ENCODE data around the gene STX1B.
"Not testable (repeated sequence)": the region's sequence is repeated elsewhere in the genome, so short reads cannot be mapped to it uniquely, and the experiment has no call there.

Gene STX1B

DNA sequence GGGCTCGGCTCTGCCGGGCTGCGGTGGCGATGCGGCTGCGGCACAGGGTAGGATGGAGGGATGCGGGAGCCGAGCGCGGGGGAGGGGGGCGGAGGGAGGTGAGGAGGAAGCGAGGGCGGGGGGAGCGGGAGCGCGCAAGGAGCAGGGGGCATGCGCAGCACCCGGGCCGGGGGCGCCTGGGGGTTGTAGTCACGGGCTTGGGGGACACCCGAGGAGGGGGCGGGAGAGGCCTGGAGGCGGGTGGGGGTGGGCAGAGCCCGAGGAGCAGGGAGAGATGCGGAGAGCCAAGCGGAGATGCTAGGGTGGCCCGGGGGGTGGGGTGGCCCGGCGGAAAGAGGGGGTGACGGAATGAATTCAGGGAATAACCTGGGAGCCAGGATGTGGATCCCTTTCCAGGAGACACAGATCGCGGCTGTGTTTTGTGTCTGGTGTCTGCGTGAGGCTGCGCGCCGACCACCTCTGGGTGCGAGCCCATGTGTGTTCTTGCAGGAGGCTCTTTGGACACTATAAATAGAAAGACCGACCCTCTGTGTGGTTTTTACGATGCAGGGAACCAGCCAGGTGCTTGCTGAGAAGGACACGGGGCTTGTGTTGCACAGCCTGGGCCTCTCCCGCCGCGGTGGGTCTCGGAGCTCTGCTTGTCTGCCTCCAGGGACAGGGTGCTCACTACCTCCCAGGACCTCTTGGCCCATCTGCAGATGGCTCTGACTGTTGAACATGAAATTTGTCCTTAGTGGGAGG lies at the start of gene STX1B:
Gene STX1B (minus strand): TSS at position 54 of the 741 bp plus-strand sequence. CDS start 242 bp downstream, outside the sequence.
- peak; percentile 51 for DNase-seq

GRCh38 chr16:31055613-31056012 lies 45.2 kb upstream of the STX1B start:
- no peak for DNase-seq

DNA sequence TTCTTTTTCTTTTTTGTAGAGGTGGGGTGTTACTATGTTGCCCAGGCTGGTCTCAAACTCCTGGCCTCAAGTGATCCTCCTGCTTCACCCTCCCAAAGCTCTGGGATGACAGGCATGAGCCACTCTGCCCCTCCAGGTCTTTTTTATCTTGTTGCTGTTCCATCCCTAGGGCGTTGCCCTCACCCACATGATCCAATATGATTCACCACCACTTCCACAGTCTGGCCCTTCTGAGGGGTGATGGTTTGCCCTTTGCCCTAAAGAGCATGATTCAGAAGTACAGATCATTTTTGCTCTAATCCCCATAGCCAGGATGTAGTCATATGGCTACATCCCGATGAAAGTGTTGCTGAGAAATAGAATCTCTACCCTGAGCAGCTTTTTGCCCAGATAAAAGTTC lies 41.7 kb upstream of the STX1B start:
- no peak for DNase-seq

DNA sequence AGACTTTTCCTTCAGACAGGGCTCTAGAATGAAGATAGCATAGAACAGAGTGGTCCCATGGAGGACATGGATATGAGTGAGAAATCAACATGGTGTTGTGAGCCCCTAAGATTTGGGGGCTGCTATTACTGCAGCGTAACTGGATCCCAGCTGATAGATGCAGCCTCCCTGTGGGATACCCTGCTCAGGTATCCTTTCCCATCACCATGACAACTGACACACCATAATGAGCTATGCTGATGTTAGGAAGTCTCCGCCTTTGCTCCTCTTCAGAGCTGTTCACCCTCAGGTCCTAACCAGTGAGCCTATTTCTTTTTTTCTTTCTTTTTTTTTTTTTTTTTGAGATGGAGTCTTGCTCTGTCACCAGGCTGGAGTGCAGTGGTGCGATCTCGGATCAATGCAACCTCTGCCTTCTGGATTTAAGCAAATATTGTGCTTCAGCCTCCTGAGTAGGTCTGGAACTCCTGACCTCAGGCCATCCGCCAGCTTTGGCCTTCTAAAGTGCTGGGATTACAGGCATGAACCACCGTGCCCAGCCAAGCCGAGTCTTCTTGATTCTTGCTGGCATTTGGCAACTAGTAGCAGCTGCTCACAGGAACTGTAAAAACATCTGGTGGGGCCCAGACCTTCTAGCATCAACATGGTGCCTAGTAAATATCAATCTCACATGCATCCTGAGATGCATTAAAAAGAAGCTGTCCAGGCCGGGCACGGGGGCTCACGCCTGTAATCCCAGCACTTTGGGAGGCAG lies 40.0 kb upstream of the STX1B start:
- DNase-seq: no peak

DNA sequence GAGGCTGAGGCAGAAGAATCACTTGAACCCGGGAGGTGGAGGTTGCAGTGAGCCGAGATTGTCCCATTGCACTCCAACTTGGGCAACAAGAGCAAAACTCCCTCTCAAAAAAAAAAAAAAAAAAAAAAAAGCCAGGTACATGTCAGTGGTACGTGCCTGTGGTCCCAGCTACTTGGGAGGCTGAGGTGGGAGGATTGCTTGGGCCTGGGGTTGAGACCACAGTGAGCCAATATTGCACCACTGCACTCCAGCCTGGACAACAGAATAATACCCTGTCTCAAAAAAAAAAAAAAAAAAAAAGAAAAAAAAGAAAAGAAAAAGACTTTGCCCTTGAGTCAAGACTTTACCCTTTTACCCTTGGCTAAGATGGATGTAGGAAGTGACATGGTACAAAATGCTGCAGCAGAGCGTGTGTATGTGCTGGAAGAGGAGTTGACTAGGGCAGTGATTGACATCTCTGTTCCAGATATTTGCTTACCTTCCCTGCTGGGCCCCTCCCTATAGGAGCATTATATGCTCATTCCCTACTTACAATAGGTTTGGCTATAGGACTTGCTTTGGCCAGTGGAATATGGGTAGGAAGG lies 33.6 kb upstream of the STX1B start:
- no peak for DNase-seq

DNA sequence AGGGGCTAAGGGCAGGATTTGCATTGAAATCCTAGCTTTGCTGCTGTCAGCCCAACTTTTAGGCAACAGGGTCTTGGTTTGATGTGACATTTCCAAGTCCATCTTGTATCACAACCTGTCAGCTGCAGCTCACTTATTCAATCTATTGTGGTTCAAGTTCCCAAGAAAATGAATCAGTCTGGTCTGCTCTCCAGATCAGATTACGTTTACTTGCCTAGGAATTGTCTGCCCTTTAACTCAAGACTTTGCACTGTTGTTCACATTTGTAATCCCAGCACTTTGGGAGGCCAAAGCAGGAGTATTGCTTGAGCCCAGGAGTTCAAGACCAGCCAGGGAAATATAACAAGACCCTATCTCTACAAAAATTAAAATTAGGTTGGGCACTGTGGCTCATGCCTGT lies 32.9 kb upstream of the STX1B start:
- DNase-seq: no peak

- DNase-seq: no peak
These were observed 32.4 kb upstream of the STX1B start for GRCh38 chr16:31042866-31043265.

DNA sequence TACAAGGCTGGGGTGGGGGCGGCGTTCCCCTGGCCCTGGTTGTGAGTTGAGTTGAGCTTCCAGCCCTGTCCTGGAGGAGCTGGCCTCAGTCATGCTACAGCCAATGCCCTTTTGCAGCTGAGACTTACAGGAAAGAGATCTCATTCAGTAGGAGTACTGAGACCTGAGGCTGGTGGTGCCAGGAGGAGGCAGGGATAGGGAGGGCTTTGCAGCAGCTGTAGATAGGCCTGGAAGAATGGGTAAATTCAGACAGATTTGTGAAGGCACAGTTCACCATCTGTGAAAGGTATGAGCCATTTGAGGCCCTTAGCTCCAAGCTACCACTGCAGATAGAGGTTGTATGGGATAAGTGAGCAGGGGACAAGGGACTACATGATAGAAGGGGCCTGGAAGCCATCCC lies 28.6 kb upstream of the STX1B start:
- no peak for DNase-seq

DNA sequence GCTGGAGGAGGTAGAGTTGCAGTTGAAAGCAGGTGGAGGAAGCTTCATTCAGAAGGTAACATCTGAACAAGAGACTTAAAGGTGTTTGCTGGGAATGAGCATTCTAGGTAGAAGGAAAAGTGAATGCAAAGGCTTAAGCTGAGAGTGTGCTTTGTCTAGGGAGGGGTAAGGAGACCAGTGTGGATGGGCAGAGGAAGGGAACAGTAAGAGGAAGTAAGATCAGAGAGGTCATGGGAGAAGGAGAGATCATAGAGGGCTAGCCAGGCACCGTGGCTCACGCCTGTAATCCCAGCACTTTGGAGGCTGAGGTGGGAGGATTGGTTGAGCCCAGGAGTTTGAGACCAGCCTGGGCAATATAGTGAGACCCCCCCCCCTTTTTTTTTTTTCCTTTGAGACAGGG lies 26.3 kb upstream of the STX1B start:
- no peak for DNase-seq

DNA sequence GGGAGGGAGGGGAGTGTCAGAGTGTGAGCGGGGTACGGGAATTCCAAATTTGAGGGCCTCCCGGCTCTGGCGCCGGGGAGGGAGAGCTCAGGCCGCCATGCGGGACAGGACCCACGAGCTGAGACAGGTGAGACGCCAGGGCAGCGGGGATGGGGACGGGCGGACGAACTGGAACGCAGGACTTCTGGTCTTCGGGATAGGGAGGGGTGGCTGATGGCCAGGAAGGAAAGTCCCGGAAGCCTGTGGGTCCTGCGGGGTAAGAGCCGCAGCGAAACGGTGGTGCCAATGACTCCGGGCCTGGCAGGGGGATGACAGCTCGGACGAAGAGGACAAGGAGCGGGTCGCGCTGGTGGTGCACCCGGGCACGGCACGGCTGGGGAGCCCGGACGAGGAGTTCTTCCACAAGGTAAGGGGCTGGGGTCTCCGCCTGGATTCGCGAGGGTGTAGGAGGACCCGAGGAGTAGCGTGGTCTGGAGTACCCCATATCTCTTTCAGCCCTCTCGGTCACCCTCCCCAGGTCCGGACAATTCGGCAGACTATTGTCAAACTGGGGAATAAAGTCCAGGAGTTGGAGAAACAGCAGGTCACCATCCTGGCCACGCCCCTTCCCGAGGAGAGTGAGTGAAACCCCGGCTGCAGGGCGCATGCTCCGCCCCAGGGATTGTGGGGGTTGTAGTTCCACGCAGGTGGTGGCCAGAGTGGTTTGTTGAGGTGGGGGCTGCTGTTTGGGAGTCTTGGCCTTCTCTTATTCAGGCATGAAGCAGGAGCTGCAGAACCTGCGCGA lies 23.5 kb upstream of the STX1B start:
- DNase-seq: peak; percentile 64

DNA sequence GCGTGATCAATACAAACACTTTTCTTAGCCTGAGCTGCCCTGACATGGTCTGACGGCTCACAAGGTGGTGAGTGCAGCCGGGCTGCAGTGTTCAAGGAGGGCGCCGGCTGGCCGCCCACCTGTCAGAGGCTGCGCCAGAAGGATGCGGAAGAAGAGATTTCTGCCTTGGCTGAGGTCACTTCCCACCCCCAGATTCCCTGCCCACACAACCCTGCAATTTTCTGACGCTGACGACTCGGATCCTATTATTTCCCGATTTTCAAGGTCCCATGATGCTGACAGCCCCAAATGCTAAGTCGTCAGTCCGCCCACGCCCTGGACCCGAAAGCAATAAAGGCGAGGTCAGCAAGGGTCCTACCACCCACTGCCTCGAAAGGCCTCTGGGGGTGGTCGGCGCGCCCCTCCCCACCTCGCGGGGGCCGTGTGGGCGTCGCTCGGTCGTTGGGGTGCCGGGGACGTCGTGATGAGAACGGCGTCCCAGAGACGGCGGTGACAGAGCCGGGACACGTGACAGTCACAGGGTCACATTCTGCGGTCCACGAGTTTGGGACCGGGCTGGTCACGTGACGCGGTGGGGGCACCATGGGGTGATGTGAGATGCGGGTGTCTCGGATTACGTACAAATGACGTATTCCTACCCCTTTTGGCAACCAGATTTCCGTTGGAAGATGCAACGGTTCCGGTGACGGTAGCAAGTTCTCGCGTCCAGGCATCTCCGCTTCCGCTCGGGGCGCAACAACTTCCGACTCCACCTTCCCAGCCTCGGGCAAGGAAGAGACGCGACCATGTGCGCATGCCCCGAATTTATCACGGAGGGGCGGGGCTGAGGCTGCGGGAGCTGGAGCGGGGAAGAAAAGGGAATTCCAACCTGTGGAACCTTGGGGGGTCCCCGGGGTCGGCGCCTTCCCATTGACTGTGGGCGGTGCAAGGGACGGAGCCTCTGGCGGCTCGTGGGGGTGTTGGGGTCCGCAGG lies 22.6 kb upstream of the STX1B start, which contains the start of gene STX4:
Gene STX4 (plus strand): TSS at position 823 of the 973 bp plus-strand sequence. CDS start 248 bp downstream, outside the sequence.
- peak; percentile 94 for DNase-seq

DNA sequence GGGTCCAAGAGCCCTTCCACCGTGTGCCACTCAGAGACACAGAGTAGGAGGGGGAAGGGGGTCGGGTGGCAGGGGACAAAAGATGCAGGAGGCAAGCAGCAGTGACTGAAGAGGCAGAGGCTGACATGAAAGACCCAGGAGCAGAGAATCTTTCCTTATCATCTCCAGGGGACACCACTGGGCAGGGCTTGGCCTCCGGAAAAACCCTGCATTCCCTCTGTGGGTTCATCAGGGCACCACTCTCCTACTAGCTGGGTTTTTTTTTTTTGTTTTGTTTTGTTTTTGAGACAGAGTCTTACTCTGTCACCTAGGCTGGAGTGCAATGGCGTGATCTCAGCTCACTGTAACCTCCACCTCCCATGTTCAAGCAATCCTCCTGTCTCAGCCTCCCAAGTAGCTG lies 20.8 kb upstream of the STX1B start:
- no peak for DNase-seq

DNA sequence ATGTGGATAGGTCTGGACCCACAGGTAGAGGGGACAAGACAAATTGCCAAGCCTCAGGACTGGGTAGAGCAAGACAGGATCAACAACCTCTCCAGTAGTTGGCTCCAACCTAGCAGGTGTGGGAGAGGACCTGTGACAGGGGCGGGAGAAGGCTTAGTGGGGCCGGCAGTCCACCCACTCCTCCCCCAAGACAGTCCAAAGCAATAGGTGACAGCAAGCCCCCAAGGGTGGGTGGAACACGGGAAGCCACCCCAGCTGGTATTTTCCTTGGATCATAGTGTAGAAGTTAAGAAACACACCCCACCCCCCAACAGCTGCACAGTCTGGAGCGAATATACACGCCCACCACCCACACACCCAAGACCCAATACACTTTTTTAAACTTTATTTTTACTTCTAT lies 18.8 kb upstream of the STX1B start:
- DNase-seq: no peak

DNA sequence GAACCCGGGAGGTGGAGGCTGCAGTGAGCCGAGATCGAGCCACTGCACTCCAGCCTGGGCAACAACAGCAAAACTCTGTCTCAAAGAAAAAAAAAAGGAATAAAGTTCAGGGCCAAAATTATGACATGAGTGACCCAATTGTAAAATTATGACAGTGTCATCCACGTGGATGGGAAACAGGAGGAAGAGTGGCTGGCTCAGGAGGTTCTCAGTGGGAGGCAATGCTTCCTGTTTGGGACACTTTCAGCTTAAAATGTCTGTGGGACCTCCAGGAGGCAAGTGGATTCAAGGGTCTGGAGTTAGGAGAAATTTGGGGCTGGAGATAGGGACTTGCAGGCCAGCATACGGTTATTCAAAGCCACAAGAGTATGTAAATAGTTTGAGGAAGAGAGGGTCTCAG lies 14.9 kb upstream of the STX1B start:
- no peak for DNase-seq

DNA sequence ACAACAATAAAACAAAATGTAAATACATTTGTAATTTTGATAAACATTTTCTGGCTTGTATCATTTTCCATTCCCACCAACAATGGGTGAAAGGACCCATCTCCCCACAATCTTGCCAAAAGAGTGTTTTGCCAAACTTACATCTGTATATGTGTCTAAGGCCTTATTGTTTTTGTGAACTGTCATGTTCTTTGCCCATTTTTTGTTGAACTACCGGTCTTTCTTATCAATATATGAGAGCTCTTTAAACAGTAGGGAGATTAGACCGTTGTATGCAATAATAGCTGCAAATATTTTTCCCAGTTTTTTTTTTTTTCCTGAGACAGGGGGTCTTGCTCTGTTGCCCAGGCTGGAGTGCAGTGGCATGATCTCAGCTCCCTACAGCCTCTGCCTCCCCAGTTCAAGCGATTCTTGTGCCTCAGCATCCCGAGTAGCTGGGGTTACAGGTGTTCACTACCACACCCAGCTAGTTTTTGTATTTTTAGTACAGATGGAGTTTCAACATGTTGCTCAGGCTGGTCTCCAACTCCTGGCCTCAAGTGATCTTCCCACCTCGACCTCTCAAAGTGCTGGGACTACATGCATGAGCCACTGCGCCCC lies 13.3 kb upstream of the STX1B start:
- no peak for DNase-seq

- DNase-seq: no peak
These were observed 12.8 kb upstream of the STX1B start for GRCh38 chr16:31023252-31023602.

DNA sequence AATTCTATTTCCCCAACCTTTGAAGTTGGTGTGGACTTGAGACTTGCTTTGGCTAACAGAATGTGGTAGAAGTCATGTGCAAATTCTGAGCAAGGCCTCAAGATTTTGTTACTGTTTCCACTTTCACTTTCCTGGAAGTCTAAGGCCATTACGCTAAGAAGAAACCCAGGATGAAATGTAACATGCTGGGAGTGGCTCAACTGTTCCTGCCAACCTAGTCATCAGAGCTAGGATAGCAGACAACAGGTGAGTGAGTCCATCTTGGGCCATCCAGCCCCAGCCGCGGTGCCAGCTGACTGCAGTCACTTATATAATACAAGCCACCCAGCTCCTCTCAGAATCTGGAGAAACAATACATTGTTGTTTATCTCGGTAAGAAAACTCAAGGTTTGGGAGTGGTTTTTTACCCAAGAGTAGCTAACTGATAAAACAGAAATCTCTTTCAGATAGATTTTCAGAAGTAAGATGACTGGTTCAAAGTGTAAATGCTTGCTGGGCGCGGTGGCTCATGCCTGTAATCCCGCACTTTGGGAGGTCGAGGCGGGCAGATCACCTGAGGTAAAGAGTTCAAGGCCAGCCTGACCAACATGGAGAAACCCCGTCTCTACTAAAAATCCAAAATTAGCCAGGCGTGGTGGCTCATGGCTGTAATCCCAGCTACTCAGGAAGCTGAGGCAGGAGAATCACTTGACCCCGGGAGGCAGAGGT lies 12.3 kb upstream of the STX1B start:
- DNase-seq: no peak

DNA sequence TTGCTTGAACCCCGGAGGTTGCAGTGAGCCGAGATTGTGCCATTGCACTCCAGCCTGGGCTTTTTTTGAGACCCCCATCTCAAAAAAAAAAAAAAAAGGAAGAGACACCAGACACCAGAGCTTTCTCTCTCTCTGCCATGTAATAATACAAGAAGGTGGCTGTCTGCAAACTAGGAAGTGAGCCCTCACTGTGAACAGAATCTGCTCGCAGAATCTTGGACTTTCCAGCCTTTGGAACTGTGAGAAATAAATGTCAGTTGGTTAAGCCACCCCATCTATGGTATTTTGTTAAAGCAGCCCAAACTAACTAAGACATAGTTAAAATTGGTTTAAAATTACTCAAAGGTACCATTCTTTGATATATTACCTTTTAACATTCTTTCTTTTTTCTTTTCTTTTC lies 10.1 kb upstream of the STX1B start:
- DNase-seq: no peak

DNA sequence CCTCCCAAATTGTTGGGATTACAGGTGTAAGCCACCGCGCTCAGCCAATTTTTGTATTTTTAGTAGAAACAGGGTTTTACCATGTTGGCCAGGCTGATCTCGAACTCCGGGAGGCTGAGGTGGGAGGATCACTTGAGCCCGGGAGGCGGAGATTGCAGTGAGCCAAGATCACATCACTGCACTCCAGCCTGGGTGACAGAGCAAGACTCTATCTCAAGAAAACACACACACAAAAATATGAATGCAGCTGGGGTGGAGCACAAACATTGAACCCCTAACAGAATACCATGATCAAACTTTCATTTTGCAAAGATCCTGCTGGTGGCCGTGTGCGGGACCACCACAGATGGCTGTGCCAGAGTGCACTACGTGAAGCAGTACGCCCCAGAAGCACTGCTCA lies 7.3 kb upstream of the STX1B start:
- not testable (repeated sequence) for DNase-seq

- no peak for DNase-seq
These were observed 5.6 kb upstream of the STX1B start for GRCh38 chr16:31016018-31016417.

- not testable (repeated sequence) for DNase-seq
These were observed 2.9 kb upstream of the STX1B start for GRCh38 chr16:31013292-31013691.
